ENCODE data around the gene MPP2. TPM values are rescaled to one million over a fixed set of nuclear protein-coding genes. Genes with fewer than 3 reads are reported as not detected.

MPP2 gene
- total and polyA plus RNA-seq, 9 of the 15 experiments (the other 6 are each of a cell fraction or from before 2014, with no cell fraction given) = 0.04 to 1.0 (median 0.24) TPM

DNA sequence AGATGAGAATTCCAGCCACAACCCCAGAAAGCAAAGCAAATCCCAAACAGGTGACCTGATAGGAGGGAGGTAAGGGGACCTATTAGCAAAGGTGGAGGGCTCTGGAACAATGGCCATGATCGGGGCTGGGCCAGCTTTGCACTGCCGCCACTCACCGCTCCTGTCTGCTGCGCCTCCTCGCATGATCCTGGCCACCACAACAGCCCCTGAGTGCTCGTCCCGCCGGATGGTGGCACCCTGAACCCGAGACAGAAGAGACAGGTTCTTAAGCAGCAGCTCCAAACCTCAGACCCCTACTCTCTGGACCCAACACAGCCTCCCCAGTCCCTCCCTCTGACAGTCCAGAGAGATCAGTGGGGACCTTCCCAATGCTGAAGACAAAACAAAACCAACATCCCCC is 79.7 kb downstream of the MPP2 start (continued):
- TF ChIP-seq, protein P1, sequence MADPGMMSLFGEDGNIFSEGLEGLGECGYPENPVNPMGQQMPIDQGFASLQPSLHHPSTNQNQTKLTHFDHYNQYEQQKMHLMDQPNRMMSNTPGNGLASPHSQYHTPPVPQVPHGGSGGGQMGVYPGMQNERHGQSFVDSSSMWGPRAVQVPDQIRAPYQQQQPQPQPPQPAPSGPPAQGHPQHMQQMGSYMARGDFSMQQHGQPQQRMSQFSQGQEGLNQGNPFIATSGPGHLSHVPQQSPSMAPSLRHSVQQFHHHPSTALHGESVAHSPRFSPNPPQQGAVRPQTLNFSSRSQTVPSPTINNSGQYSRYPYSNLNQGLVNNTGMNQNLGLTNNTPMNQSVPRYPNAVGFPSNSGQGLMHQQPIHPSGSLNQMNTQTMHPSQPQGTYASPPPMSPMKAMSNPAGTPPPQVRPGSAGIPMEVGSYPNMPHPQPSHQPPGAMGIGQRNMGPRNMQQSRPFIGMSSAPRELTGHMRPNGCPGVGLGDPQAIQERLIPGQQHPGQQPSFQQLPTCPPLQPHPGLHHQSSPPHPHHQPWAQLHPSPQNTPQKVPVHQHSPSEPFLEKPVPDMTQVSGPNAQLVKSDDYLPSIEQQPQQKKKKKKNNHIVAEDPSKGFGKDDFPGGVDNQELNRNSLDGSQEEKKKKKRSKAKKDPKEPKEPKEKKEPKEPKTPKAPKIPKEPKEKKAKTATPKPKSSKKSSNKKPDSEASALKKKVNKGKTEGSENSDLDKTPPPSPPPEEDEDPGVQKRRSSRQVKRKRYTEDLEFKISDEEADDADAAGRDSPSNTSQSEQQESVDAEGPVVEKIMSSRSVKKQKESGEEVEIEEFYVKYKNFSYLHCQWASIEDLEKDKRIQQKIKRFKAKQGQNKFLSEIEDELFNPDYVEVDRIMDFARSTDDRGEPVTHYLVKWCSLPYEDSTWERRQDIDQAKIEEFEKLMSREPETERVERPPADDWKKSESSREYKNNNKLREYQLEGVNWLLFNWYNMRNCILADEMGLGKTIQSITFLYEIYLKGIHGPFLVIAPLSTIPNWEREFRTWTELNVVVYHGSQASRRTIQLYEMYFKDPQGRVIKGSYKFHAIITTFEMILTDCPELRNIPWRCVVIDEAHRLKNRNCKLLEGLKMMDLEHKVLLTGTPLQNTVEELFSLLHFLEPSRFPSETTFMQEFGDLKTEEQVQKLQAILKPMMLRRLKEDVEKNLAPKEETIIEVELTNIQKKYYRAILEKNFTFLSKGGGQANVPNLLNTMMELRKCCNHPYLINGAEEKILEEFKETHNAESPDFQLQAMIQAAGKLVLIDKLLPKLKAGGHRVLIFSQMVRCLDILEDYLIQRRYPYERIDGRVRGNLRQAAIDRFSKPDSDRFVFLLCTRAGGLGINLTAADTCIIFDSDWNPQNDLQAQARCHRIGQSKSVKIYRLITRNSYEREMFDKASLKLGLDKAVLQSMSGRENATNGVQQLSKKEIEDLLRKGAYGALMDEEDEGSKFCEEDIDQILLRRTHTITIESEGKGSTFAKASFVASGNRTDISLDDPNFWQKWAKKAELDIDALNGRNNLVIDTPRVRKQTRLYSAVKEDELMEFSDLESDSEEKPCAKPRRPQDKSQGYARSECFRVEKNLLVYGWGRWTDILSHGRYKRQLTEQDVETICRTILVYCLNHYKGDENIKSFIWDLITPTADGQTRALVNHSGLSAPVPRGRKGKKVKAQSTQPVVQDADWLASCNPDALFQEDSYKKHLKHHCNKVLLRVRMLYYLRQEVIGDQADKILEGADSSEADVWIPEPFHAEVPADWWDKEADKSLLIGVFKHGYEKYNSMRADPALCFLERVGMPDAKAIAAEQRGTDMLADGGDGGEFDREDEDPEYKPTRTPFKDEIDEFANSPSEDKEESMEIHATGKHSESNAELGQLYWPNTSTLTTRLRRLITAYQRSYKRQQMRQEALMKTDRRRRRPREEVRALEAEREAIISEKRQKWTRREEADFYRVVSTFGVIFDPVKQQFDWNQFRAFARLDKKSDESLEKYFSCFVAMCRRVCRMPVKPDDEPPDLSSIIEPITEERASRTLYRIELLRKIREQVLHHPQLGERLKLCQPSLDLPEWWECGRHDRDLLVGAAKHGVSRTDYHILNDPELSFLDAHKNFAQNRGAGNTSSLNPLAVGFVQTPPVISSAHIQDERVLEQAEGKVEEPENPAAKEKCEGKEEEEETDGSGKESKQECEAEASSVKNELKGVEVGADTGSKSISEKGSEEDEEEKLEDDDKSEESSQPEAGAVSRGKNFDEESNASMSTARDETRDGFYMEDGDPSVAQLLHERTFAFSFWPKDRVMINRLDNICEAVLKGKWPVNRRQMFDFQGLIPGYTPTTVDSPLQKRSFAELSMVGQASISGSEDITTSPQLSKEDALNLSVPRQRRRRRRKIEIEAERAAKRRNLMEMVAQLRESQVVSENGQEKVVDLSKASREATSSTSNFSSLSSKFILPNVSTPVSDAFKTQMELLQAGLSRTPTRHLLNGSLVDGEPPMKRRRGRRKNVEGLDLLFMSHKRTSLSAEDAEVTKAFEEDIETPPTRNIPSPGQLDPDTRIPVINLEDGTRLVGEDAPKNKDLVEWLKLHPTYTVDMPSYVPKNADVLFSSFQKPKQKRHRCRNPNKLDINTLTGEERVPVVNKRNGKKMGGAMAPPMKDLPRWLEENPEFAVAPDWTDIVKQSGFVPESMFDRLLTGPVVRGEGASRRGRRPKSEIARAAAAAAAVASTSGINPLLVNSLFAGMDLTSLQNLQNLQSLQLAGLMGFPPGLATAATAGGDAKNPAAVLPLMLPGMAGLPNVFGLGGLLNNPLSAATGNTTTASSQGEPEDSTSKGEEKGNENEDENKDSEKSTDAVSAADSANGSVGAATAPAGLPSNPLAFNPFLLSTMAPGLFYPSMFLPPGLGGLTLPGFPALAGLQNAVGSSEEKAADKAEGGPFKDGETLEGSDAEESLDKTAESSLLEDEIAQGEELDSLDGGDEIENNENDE (IDR thresholded peaks at IDR 0.05; ENCODE audit: low read depth, low read length) = no peak
- TF ChIP-seq, protein P2, sequence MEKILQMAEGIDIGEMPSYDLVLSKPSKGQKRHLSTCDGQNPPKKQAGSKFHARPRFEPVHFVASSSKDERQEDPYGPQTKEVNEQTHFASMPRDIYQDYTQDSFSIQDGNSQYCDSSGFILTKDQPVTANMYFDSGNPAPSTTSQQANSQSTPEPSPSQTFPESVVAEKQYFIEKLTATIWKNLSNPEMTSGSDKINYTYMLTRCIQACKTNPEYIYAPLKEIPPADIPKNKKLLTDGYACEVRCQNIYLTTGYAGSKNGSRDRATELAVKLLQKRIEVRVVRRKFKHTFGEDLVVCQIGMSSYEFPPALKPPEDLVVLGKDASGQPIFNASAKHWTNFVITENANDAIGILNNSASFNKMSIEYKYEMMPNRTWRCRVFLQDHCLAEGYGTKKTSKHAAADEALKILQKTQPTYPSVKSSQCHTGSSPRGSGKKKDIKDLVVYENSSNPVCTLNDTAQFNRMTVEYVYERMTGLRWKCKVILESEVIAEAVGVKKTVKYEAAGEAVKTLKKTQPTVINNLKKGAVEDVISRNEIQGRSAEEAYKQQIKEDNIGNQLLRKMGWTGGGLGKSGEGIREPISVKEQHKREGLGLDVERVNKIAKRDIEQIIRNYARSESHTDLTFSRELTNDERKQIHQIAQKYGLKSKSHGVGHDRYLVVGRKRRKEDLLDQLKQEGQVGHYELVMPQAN (IDR thresholded peaks at IDR 0.05; ENCODE audit: borderline replicate concordance) = no peak

Data from K562 (cell line).